K562 (cell line): Measurements from ENCODE around the gene MALRD1. TPM values are rescaled to one million over a fixed set of nuclear protein-coding genes. Genes with fewer than 3 reads are reported as not detected.

Experiments used
- ATAC-seq: fragments of 200-7000 bp; cut with Tn5 transposase; 3 replicates; pipeline ENCODE4 v1.9.1; 2020; ENCODE audit warnings: moderate library complexity
- BruUV-seq: library from RNA; stranded (reverse); fragments of 400-500 nt; replicated peaks from 2 replicates; lab custom pipeline; 2021; lab: Mats Ljungman, UMichigan
- CTCF ChIA-PET: fragments of 300-600 bp; formaldehyde crosslinking; extraction: SDS; loops from one replicate; lab custom pipeline; 2021; ENCODE audit warnings: low intra/inter-chr PET ratio; lab: Yijun Ruan, JAX
- POLR2A ChIA-PET: fragments of 300-600, 350-650 bp; sonication (Branson Sonifier 250); formaldehyde crosslinking; extraction: SDS; loops from one replicate; lab custom pipeline; 2021; ENCODE audit warnings: antibody characterized with exemption, inconsistent platforms; lab: Yijun Ruan, JAX
- DNase-seq, 4 experiments: peaks; one replicate each; pipeline versions ENCODE4 v3.0.0 to v3.0.0-alpha.2; 2011 to 2018; ENCODE audit warnings: low spot score in 3 of 4, mixed read lengths in 3 of 4; ENCODE audit errors: extremely low read depth in 1 of 4
- FAIRE-seq: peaks from 2 replicates; lab custom pipeline; 2011; peaks lifted over from hg19 to GRCh38; lab: Jason Lieb, UNC
- H2AFZ ChIP-seq: 2 replicates; pipeline ENCODE4 v1.6.0; 2011; ENCODE audit warnings: low read depth, low read length, control low read depth, inconsistent platforms
- H3K27ac ChIP-seq: fragments of 200-600 bp; 3 replicates; pipeline ENCODE4 v1.8.0; 2011; ENCODE audit warnings: low read depth, mild to moderate bottlenecking, control low read depth, inconsistent platforms, low read length, moderate library complexity, mixed read lengths; ENCODE audit errors: extremely low read depth
- H3K27me3 ChIP-seq, 2 experiments: fragments of 300-600 bp in 1 of 2; 2 replicates in 1 of 2; 3 replicates in 1 of 2; pipeline versions ENCODE4 v1.6.0 to v1.8.0; 2011; ENCODE audit warnings: inconsistent platforms in 2 of 2, low read length in 2 of 2, mild to moderate bottlenecking in 1 of 2, mixed read lengths in 1 of 2, moderate library complexity in 1 of 2; ENCODE audit not compliant: control insufficient read depth in 2 of 2, insufficient read depth in 2 of 2
- H3K36me3 ChIP-seq: fragments of 300-600 bp; 3 replicates; pipeline ENCODE4 v1.8.0; 2011; ENCODE audit warnings: mild to moderate bottlenecking, low read length, inconsistent platforms; ENCODE audit not compliant: control insufficient read depth, insufficient read depth
- H3K4me1 ChIP-seq, 2 experiments: fragments of 200-600 bp in 1 of 2; replicated peaks in 1 of 2; 2 replicates in 1 of 2; 3 replicates in 1 of 2; pipeline versions ENCODE4 v1.5.1 to v1.8.0; 2011; ENCODE audit warnings: inconsistent platforms in 2 of 2, low read length in 2 of 2, mild to moderate bottlenecking in 1 of 2, mixed read lengths in 1 of 2, moderate library complexity in 1 of 2; ENCODE audit not compliant: control insufficient read depth in 2 of 2, insufficient read depth in 2 of 2
- H3K4me2 ChIP-seq: 2 replicates; pipeline ENCODE4 v1.6.1; 2011; ENCODE audit warnings: low read length, control low read depth, inconsistent platforms, mixed read lengths; ENCODE audit not compliant: insufficient read depth
- H3K4me3 ChIP-seq: fragments of 200-600 bp; sonication (generic), shearing (Covaris generic); 2 replicates; pipeline ENCODE4 v1.5.1; 2016; ENCODE audit warnings: control low read depth, inconsistent platforms
- H3K79me2 ChIP-seq: fragments of 200-600 bp; 3 replicates; pipeline ENCODE4 v1.8.0; 2011; ENCODE audit warnings: low read length, inconsistent platforms; ENCODE audit not compliant: control insufficient read depth, insufficient read depth
- H3K9ac ChIP-seq, 2 experiments: 2 replicates each; pipeline versions ENCODE4 v1.6.0 to v1.6.1; 2011; ENCODE audit warnings: low read depth in 2 of 2, low read length in 2 of 2, control low read depth in 1 of 2, inconsistent platforms in 1 of 2, mild to moderate bottlenecking in 1 of 2, mixed read lengths in 1 of 2; ENCODE audit not compliant: insufficient read depth in 1 of 2
- H3K9me1 ChIP-seq: one replicate; pipeline ENCODE4 v1.6.0; 2011; ENCODE audit warnings: inconsistent platforms, mild to moderate bottlenecking, low read length, moderate library complexity; ENCODE audit not compliant: control insufficient read depth, insufficient read depth
- H3K9me3 ChIP-seq: replicated peaks from 2 replicates; pipeline ENCODE4 v1.5.1; 2011; ENCODE audit warnings: low read depth, low read length, inconsistent platforms; ENCODE audit not compliant: control insufficient read depth, insufficient read depth
- H4K20me1 ChIP-seq: replicated peaks from 2 replicates; pipeline ENCODE4 v1.6.1; 2011; ENCODE audit warnings: low read length, inconsistent platforms, mixed read lengths; ENCODE audit not compliant: control insufficient read depth, insufficient read depth
- BRCA1 ChIP-seq, 2 experiments: fragments of 450-650 bp in 1 of 2; sonication (generic) in 1 of 2; formaldehyde crosslinking in 1 of 2; IDR thresholded peaks; 2 replicates each; pipeline versions ENCODE4 v1.5.0 to v1.6.1; 2017 to 2020; ENCODE audit warnings: mild to moderate bottlenecking in 1 of 2, missing genetic modification reagents in 1 of 2
- CBX1 ChIP-seq: sonication (generic); IDR thresholded peaks from 2 replicates; pipeline ENCODE4 v1.6.1; 2016; ENCODE audit warnings: antibody characterized with exemption, low read depth, mild to moderate bottlenecking
- HLTF ChIP-seq: fragments of 450-650 bp; IDR thresholded peaks from 2 replicates; pipeline ENCODE4 v1.6.1; 2016
- HNRNPUL1 ChIP-seq: fragments of 200-400 bp; formaldehyde crosslinking; IDR thresholded peaks from 2 replicates; pipeline ENCODE4 v1.6.1; 2017; ENCODE audit warnings: low read length
- ZBTB40 ChIP-seq, 2 experiments: fragments of 450-650 bp in 1 of 2; sonication (generic) in 1 of 2; formaldehyde crosslinking in 1 of 2; IDR thresholded peaks; 2 replicates each; pipeline versions ENCODE4 v1.7.1 to v1.9.0; 2016 to 2022; ENCODE audit warnings: inconsistent platforms in 1 of 2, mild to moderate bottlenecking in 1 of 2, missing genetic modification reagents in 1 of 2
- WGBS: fragments of 100-300 bp; shearing (Covaris generic); methylation state at CpG from one replicate; pipeline ENCODE4 v1.1.6; 2016; ENCODE audit warnings: low coverage, mixed read lengths; ENCODE audit not compliant: insufficient coverage; ENCODE audit errors: missing lambda C conversion rate; 5-methylcytosine and 5-hydroxymethylcytosine counted together
- in situ Hi-C: fragments of 300-500 bp; cut with MboI; formaldehyde crosslinking; loops from 4 replicates; pipeline ENCODE4 v1.15.0; 2018; ENCODE audit warnings: inconsistent platforms, mixed read lengths
- intact Hi-C: fragments of 100-400 bp; cut with micrococcal nuclease; formaldehyde crosslinking; loops from 2 replicates; pipeline ENCODE4 v1.14.2; 2022
- polyA plus RNA-seq, 8 experiments: library from polyadenylated mRNA; depleted of rRNA in 4 of 8; stranded (reverse) in 5 of 8; unstranded in 3 of 8; fragments of >200 nt; fragmentation: Nextera tagmentation in 2 of 8; fragmentation: Illumina TruSeq in 1 of 8; extraction: Ambion mirVana in 2 of 8; extraction: Trizol in 1 of 8; gene quantifications; 2 replicates each; pipeline versions ENCODE4 v1.2.1 to v1.2.3, GENCODE V29; 2011 to 2014; ENCODE audit warnings: inconsistent platforms in 1 of 8, missing spikeins in 1 of 8
- total RNA-seq, 7 experiments: library from RNA; depleted of rRNA in 6 of 7; stranded (reverse); fragments of >200 nt in 6 of 7; fragmentation: Illumina TruSeq in 2 of 7; extraction: Trizol in 2 of 7; gene quantifications; 2 replicates each; pipeline versions ENCODE4 v1.2.1 to v1.2.3, GENCODE V29; 2011 to 2021; ENCODE audit warnings: low replicate concordance in 1 of 7
- TF ChIP-seq, protein P1 (sequence below): fragments of 200-800 bp; sonication (Bioruptor generic); IDR thresholded peaks from 2 replicates; pipeline ENCODE4 v1.6.1; 2016; ENCODE audit warnings: missing genetic modification characterization, missing compliant biosample characterization

MALRD1 gene
- total and polyA plus RNA-seq, 9 of the 15 experiments (the other 6 are each of a cell fraction or from before 2014, with no cell fraction given) = not detected

DNA sequence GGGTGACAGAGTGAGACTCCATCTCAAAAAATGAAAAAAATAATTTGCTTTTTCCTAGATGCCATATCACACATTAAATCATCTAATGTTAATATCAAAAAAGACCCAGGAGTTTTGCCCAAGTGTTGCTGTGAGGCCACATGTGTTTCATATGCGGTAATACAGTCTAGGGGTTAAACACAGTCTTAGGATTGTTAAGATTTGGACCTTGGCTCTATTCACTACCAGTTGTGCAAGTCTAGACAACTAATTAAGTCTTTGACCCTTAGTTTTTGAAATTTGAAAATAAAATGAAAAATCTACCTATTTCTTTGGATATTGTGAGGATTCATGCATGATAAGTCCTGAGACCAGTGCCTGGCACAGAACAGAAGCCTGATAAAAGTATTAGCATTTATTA, 14.9 kb upstream of the MALRD1 start:
- Histone ChIP-seq H3K79me2 (no peaks in the 10 kb centered on the region), H3K9me3 (no peaks in the 10 kb centered on the region), H3K4me1 (no peaks in the 10 kb centered on the region), H2AFZ (no peak overlapping the region), H3K9me1 (no peaks in the 10 kb centered on the region), H4K20me1 (no peaks in the 10 kb centered on the region), H3K4me2 (no peak overlapping the region), H3K27ac (no peak overlapping the region), H3K4me3 (no peak overlapping the region), H3K9ac (no peak overlapping the region), H3K36me3 (no peaks in the 10 kb centered on the region), H3K27me3 (no peaks in the 10 kb centered on the region)
- in situ Hi-C loops = no loop called here
- no peak for DNase-seq
- intact Hi-C loops = no loop called here
- no TSS peak for BruUV-seq
- CTCF ChIA-PET = no interaction called here
- no peak for ATAC-seq
- POLR2A ChIA-PET = no interaction called here
- 0% methylated on average over 1 of the region's 1 CpG for WGBS
- FAIRE-seq = no peak
- TF ChIP-seq ZBTB40 (IDR thresholded peaks at IDR 0.05) = no peak
- no peak for TF ChIP-seq ZBTB40 (CRISPR knock-in tag; IDR thresholded peaks at IDR 0.05)
- TF ChIP-seq, protein P1, sequence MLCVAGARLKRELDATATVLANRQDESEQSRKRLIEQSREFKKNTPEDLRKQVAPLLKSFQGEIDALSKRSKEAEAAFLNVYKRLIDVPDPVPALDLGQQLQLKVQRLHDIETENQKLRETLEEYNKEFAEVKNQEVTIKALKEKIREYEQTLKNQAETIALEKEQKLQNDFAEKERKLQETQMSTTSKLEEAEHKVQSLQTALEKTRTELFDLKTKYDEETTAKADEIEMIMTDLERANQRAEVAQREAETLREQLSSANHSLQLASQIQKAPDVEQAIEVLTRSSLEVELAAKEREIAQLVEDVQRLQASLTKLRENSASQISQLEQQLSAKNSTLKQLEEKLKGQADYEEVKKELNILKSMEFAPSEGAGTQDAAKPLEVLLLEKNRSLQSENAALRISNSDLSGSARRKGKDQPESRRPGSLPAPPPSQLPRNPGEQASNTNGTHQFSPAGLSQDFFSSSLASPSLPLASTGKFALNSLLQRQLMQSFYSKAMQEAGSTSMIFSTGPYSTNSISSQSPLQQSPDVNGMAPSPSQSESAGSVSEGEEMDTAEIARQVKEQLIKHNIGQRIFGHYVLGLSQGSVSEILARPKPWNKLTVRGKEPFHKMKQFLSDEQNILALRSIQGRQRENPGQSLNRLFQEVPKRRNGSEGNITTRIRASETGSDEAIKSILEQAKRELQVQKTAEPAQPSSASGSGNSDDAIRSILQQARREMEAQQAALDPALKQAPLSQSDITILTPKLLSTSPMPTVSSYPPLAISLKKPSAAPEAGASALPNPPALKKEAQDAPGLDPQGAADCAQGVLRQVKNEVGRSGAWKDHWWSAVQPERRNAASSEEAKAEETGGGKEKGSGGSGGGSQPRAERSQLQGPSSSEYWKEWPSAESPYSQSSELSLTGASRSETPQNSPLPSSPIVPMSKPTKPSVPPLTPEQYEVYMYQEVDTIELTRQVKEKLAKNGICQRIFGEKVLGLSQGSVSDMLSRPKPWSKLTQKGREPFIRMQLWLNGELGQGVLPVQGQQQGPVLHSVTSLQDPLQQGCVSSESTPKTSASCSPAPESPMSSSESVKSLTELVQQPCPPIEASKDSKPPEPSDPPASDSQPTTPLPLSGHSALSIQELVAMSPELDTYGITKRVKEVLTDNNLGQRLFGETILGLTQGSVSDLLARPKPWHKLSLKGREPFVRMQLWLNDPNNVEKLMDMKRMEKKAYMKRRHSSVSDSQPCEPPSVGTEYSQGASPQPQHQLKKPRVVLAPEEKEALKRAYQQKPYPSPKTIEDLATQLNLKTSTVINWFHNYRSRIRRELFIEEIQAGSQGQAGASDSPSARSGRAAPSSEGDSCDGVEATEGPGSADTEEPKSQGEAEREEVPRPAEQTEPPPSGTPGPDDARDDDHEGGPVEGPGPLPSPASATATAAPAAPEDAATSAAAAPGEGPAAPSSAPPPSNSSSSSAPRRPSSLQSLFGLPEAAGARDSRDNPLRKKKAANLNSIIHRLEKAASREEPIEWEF (CRISPR knock-in tag) = no peak
- TF ChIP-seq BRCA1 (IDR thresholded peaks at IDR 0.05) = no peak
- TF ChIP-seq BRCA1 (CRISPR knock-in tag; IDR thresholded peaks at IDR 0.05) = no peak
- no peak for TF ChIP-seq HLTF
- no peak for TF ChIP-seq HNRNPUL1
- no peak for TF ChIP-seq CBX1
